ENCODE measurements around the gene COMMD2. TPM values are rescaled to one million over a fixed set of nuclear protein-coding genes. Genes with fewer than 3 reads are reported as not detected.
A peak's percentile ranks its signal among the peaks of the same experiment; 100 is the strongest.

COMMD2 gene
- total RNA-seq, 2 experiments from 2014 or later: 42.0 to 46.8 TPM

DNA sequence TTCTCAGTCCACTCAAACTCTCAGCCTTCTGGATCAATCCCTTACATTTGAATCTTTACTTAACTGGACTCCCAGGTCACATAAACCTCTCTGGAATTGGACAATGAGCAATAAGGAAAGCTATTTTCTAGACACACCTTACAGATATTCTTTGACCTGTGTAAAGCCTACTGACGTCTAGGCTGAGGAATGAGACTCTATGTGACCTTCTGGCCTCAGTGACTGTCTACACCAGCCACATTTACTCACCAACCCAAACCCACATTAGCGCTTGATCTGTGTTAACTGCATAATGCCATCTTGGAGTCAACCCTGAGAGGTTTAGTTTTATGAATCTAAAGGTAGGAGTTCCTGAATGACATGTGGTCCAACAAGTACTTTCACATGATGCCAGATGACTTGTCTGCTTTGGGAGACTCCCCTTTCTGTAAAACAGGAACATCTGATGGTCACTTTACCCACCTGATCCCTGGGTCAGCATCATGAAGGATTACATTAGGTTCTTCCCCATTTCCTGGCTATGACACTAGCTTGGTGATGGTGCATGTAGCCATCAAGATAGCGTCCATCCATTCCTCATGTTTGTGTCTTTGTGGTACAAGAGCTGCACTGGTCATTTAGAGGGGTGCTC, 11.4 kb upstream of the COMMD2 start:
- Mint-ChIP-seq H3K9me3 (no peaks in the 10 kb centered on the region), H3K27ac (no peak overlapping the region), H3K27me3 (peaks cover 21% of the 10 kb centered on the region), H3K4me3 (no peak overlapping the region), H3K4me1 (ENCODE audit: low read depth) (no peaks in the 10 kb centered on the region), H3K36me3 (ENCODE audit: low read depth) (no peaks in the 10 kb centered on the region)
- H3K9me3 ChIP-seq (ENCODE audit: control insufficient read depth in 1 of 2, insufficient read depth in 1 of 2, low read length in 2 of 2): peaks cover 0 to 3% of the 10 kb centered on the region in 2 experiments
- peak in 1 of 14 experiments; percentile 17 for DNase-seq
- CTCF ChIA-PET: no interaction called here
- no peaks in the 10 kb centered on the region for H3K36me3 ChIP-seq (ENCODE audit: insufficient read depth, low read length)
- no peak for ATAC-seq (ENCODE audit: poor library complexity)
- POLR2A ChIA-PET: no interaction called here
- no peak overlapping the region for H3K4me3 ChIP-seq (ENCODE audit: low read length)
- H3K27me3 ChIP-seq (ENCODE audit: control insufficient read depth in 1 of 2, insufficient read depth in 2 of 2, low read length in 2 of 2): peaks cover 12 to 39% of the 10 kb centered on the region in 2 experiments
- no peak overlapping the region for H3K27ac ChIP-seq (ENCODE audit: low read depth in 1 of 2, low read length in 2 of 2)
- intact Hi-C loops (cut with DNase I, micrococcal nuclease): no loop called here
- TF ChIP-seq, protein P1, sequence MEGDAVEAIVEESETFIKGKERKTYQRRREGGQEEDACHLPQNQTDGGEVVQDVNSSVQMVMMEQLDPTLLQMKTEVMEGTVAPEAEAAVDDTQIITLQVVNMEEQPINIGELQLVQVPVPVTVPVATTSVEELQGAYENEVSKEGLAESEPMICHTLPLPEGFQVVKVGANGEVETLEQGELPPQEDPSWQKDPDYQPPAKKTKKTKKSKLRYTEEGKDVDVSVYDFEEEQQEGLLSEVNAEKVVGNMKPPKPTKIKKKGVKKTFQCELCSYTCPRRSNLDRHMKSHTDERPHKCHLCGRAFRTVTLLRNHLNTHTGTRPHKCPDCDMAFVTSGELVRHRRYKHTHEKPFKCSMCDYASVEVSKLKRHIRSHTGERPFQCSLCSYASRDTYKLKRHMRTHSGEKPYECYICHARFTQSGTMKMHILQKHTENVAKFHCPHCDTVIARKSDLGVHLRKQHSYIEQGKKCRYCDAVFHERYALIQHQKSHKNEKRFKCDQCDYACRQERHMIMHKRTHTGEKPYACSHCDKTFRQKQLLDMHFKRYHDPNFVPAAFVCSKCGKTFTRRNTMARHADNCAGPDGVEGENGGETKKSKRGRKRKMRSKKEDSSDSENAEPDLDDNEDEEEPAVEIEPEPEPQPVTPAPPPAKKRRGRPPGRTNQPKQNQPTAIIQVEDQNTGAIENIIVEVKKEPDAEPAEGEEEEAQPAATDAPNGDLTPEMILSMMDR (IDR thresholded peaks at IDR 0.05): no peak
- no peaks in the 10 kb centered on the region for H3K4me1 ChIP-seq (ENCODE audit: insufficient read depth, low read length)

DNA sequence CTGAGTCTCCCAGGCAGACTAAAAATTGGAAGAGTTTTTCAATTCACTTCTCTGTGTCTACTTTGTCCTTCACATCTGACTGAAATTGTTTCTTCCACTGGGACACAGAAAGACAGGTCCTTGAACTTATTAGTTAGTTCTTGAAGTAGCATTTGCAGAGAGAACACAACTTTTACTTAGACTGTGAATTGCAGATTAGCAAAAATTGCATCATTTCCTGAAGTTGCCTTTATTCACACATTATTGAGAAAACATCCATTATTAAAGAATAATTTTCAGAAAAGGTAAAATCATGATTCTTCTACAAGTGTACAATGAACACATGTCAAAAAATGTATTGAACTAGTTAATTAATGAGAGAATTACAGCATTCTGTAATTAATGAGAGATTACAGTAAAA, 1.4 kb upstream of the COMMD2 start:
- peaks cover 31% of the 10 kb centered on the region for H3K36me3 Mint-ChIP-seq (ENCODE audit: low read depth)
- H3K27ac Mint-ChIP-seq: peak overlapping the region; percentile 96
- DNase-seq: no peak
- peaks cover 11% of the 10 kb centered on the region for H3K27me3 Mint-ChIP-seq
- H3K4me3 ChIP-seq (ENCODE audit: low read length): no peak overlapping the region
- ChIA-PET CTCF (no interaction called here), POLR2A (interaction anchor here (2.5 kb wide), 1 partner anchor 60 kb away, joined by 31 read pairs; the partner anchor contains the start of gene RNF13)
- peaks cover 45% of the 10 kb centered on the region for H3K4me1 Mint-ChIP-seq (ENCODE audit: low read depth)
- no peak for ATAC-seq (ENCODE audit: poor library complexity)
- no peaks in the 10 kb centered on the region for H3K9me3 Mint-ChIP-seq
- H3K4me3 Mint-ChIP-seq: peak overlapping the region; percentile 99
- intact Hi-C loops (cut with DNase I, micrococcal nuclease): loop anchor here (2.0 to 10.0 kb wide), 2 partner anchors 59 to 629 kb away; partner anchors contain the start of genes RNF13 (in 2 of the 2) and HPS3 (in 1 of the 2)
- H3K4me1 ChIP-seq (ENCODE audit: insufficient read depth, low read length): peaks cover 12% of the 10 kb centered on the region
- H3K27ac ChIP-seq (ENCODE audit: low read depth in 1 of 2, low read length in 2 of 2): no peak overlapping the region
- H3K27me3 ChIP-seq (ENCODE audit: control insufficient read depth in 1 of 2, insufficient read depth in 2 of 2, low read length in 2 of 2): no peaks in the 10 kb centered on the region
- TF ChIP-seq, protein P1 (IDR thresholded peaks at IDR 0.05): no peak
- no peaks in the 10 kb centered on the region for H3K9me3 ChIP-seq (ENCODE audit: control insufficient read depth in 1 of 2, insufficient read depth in 1 of 2, low read length in 2 of 2)
- peaks cover 12% of the 10 kb centered on the region for H3K36me3 ChIP-seq (ENCODE audit: insufficient read depth, low read length)

- no peaks in the 10 kb centered on the region for H3K27me3 ChIP-seq (ENCODE audit: control insufficient read depth in 1 of 2, insufficient read depth in 2 of 2, low read length in 2 of 2)
- TF ChIP-seq, protein P1 (IDR thresholded peaks at IDR 0.05): peak; percentile 35
- Mint-ChIP-seq H3K27ac (peak overlapping the region; percentile 96), H3K27me3 (peaks cover 5% of the 10 kb centered on the region), H3K4me3 (peak overlapping the region; percentile 99), H3K36me3 (ENCODE audit: low read depth) (peaks cover 40% of the 10 kb centered on the region), H3K9me3 (no peaks in the 10 kb centered on the region), H3K4me1 (ENCODE audit: low read depth) (peaks cover 45% of the 10 kb centered on the region)
- ATAC-seq (ENCODE audit: poor library complexity) (peak; percentile 16), DNase-seq (no peak)
- CTCF ChIA-PET: interaction anchor here (2.6 kb wide), 1 partner anchor 56 kb away, joined by 12 read pairs; no protein-coding TSS in a partner anchor
- POLR2A ChIA-PET: interaction anchor here (0.9 to 2.5 kb wide), 6 partner anchors 8 to 794 kb away, joined by 3 to 31 read pairs (median 3); partner anchors contain the start of genes EIF2A, HPS3, RNF13 and SERP1
- peak overlapping the region; percentile 69 for H3K27ac ChIP-seq (ENCODE audit: low read depth in 1 of 2, low read length in 2 of 2)
- intact Hi-C loops (cut with DNase I, micrococcal nuclease): loop anchor here (2.0 to 10.0 kb wide), 2 partner anchors 60 to 628 kb away; partner anchors contain the start of genes RNF13 (in 2 of the 2) and HPS3 (in 1 of the 2)
- peaks cover 12% of the 10 kb centered on the region for H3K4me1 ChIP-seq (ENCODE audit: insufficient read depth, low read length)
- peak overlapping the region; percentile 85 for H3K4me3 ChIP-seq (ENCODE audit: low read length)
- peaks cover 21% of the 10 kb centered on the region for H3K36me3 ChIP-seq (ENCODE audit: insufficient read depth, low read length)
- no peaks in the 10 kb centered on the region for H3K9me3 ChIP-seq (ENCODE audit: control insufficient read depth in 1 of 2, insufficient read depth in 1 of 2, low read length in 2 of 2)
Measured at GRCh38 chr3:149752788-149753136, 473 bp upstream of the COMMD2 start.
